COLO668 (cell line): Measurements from ENCODE around the gene CREBZF.
A peak's percentile ranks its signal among the peaks of the same experiment; 100 is the strongest.

Experiments used
- DNase-seq: peaks from one replicate; lab custom pipeline; 2025; ENCODE audit not compliant: unreplicated experiment; lab: John Stamatoyannopoulos, UW

CREBZF gene, protein sequence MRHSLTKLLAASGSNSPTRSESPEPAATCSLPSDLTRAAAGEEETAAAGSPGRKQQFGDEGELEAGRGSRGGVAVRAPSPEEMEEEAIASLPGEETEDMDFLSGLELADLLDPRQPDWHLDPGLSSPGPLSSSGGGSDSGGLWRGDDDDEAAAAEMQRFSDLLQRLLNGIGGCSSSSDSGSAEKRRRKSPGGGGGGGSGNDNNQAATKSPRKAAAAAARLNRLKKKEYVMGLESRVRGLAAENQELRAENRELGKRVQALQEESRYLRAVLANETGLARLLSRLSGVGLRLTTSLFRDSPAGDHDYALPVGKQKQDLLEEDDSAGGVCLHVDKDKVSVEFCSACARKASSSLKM

DNA sequence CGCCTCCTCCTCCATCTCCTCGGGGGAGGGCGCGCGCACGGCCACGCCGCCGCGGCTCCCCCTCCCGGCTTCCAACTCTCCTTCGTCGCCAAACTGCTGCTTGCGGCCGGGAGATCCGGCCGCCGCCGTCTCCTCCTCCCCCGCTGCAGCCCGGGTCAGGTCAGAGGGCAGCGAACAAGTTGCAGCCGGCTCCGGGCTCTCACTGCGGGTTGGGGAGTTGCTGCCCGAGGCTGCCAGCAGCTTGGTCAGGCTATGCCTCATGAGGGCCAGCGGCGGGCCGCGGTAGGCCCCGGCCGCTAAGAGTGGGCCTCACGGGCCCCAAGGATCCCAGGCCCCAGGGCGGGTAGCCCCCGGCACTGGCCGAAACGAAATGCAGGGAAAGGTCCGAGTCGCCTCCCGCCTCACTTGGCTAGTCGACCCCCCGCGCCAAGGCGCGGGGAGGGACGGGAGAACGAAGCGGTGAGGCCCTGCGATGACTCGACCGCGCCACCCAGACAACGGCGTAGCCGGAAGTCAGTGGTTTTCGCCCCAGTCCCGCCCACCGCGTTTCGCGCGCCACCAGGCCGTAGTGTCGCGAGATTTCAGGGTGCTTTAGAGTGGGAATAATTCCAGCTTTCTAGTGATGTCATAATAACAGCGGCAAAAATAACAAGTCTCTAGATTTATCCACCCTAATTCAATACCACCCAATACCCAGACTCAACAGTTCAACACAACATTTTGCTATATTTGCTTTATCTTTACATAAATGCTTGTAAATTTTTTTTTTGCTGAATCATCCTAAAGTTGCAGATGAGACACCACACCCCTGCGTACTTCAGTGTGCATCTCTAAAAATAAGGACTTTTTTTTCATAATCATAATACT is at the start of gene CREBZF:
CREBZF (minus strand) TSS at position 515 of the 867 bp plus-strand sequence; CDS start at position 261, 254 bp downstream.
- DNase-seq: peak; percentile 93

DNA sequence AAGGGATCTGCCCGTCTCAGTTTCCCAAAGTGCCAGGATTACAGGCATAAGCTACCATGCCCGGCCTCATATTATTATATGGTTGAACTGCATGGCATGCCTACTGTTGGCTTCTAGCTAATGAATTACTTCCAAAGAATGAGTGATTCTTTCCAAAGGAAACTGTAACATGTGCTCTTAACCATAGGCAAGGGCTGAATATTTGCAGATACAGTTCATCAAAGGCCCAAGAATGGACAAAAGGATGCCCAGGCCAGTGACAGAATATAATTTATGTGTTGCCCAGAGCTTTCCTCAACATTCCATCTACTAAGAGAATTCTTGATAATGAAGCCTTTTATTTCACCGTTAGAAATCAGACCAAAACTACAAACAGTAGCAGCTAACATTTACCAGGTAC is 48.0 kb upstream of the CREBZF start:
- DNase-seq: no peak

DNA sequence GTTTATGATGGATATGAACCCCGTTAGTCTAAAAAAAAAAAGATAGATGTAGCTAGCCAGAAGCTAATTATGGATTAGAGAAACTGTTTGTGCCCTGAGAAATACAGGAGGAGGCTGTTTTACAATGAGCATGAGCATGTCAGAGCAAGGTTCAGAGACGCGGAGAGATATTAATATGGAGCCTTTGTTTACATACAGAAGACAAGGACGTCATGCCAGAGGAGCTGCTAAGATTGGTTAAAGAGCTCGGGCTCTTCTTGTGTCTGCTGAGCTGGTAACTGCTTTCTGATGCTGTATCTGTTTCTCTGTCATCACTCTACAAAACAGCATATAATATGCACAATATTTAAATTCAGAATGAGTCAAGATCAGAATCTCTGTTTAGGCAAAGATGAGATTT is 46.0 kb upstream of the CREBZF start:
- no peak for DNase-seq

DNA sequence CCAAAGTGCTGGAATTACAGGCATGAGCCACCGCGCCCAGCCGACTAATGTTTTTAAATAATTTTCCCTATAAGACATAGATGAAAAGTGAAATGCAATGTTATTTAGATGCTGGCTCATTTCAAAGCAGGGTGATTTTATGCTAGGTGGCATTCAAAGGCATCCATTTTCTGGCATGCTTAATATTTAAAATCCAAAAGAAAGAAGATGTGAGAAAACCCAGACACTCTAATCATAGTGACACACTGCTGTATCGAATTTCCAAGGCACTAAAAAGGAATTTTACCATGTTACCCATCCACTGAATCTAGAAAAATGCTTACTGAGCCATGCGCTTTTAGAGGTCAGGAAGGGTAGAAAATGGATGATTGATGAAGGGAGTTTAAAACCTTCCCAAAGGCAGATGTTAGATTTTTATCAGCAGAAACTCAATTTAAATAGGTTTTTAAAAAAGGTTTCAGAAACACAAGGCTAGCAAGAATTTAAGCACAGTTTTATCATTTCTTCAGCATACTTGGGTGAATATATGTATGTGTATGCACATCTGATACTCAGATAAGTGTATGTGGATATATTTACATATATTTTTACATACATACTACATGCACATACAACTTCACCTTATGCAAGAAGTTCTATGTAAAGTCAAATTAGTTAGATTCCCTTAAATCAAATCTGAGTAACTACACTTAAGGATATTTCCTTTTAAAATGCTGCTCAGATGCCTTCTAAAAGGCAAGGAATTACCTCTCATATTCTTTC is 45.2 kb upstream of the CREBZF start:
- DNase-seq: no peak

DNA sequence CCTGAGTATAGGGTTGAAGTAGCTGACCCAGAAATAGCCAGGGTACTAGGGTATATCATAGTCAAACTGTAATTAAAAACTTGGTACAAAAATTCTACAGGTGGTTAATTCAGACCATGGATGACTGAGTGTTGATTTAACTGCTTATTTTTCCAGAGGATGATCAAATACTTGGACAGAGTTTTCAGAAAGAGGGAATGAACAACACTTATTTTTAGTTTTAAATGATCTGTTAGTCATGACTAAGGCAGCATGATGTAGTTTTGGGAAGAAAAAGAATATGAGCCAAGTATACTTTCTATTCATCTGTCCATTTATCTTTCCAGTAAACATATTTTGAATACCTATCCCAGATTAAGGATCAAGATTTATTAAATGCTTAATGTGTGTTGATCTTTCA is 40.9 kb upstream of the CREBZF start:
- DNase-seq: no peak

DNA sequence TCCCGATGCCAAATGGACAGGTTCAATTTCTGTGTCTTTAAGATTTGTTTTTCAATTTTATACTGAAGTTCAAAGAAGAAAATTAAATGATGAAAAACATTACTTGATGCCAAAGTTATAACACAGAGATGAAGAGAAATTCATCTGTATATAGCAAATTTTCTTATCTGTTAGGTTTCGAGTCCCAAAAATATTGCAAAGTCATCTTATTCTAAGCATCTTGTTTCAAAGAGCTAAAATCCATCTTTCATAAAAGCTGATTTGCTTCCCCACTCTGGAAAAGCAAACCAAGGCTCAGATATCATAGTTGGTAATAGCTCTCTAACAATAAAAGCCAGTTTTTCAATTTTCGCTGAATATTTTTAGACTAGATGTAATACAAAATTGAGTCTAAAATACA is 40.0 kb upstream of the CREBZF start:
- no peak for DNase-seq

DNA sequence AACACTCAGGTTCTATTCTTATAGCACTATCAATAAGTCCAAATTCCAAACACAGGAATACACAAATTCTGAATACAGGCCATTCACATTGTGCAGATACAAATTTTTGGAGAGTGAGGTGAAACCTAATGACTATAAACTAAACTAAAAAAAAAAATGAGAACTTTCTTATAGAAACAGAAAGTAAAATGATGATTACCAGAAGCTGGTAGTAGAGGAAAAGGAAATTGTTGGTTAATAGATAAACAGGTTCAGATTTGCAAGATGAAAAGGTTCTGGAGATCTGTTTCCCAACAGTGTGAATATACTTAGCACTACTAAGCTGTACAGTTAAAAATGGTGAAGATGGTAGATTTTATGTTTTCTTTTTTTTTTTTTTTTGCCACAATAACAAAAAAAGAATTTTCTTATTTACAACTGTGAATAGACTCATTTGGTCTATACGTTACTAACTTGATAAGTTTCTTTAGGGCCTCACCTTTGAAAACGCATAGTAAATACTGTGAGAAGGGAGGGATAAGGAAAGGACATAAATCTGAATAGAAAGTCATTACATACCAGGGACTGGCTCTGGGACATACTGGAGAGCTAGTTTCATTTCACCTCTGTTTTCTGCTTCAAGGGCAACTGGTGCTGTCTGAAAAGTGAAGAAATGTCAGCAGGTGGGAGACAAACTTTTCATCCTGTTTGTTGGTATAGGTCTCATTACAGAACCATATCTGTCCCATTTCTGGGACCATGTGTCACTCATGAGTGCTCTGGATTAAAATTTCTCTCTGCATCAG is 35.2 kb upstream of the CREBZF start:
- no peak for DNase-seq

DNA sequence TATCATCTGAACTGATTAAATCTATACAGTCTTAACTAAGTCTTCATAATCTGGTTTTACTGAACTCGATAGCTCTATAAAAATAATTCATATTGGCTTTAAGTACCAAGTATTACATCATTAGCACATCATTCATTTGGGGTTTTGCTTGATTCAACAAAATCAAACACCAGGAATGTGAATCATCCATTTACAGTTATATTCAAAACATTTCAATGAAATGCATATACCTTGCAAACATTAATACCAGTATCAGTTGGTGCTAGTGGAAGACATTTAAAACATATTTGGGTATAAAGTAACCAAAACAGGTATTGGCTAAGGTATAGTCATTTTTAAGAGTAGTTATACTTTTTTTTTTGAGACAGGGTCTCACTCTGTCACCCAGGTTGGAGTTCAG is 33.3 kb upstream of the CREBZF start:
- DNase-seq: no peak

DNA sequence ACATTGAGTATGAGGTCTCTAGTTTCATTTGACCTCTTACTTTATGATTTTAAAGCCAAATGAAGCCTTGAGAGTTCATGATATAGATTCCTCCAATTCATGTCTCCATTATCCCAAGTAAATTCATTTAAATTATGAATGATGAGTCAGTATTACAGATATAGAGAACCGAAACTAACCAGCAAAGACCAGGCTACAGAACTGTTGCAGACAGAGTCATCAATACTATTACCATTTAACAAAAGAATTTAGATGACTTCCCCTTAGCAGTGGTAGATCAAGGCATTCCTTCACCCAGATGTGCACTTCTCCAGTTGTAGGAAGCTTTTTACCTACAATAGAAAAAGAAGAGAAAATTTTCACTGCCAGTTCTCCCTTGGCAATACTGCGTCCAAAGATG is 32.8 kb upstream of the CREBZF start:
- DNase-seq: no peak

DNA sequence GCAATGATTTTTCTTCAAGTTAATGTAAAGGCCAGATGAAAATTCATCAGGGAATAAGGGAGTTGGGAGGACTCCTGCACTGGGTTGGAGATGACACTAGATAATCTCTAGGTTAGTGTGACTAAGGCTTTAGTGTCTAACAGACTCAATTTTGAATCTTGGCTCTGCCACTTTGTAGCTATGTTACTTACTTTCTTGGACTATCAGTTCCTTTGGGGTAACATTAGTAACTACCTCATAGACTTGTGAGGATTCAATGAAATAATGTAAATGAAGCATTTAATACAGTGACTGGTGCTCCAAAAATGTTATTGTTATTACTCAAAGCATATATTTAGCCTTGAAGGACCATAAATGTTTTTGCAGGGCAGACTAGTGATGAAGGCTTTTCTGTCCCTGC is 30.6 kb upstream of the CREBZF start:
- DNase-seq: no peak

DNA sequence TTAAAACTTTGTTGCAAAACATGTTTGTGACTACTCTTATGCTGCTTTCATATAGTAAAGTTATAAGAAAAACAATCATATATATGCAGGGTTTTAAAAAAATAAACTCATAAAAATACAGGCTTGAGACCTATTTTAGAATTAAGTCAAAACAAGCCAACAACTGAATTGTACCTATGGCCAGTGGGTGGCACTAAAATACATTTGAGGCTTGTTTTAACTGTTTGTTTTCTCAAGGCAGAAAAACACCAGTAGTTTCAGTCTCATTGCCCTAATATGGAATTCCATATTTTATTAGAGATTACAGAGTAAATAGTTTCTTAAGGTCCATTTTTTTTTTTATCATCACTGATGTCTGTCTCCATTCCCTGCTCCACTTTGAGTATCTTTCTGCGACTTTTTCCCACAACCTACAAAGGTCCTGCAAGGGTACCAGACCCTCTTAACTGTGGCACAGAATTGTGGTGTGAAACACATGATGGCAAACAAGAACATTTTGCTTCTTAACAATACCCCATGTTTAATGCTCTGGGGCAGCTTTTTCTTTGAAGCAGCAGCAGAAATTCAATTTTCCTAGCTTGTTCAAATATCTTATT is 29.6 kb upstream of the CREBZF start:
- DNase-seq: no peak

DNA sequence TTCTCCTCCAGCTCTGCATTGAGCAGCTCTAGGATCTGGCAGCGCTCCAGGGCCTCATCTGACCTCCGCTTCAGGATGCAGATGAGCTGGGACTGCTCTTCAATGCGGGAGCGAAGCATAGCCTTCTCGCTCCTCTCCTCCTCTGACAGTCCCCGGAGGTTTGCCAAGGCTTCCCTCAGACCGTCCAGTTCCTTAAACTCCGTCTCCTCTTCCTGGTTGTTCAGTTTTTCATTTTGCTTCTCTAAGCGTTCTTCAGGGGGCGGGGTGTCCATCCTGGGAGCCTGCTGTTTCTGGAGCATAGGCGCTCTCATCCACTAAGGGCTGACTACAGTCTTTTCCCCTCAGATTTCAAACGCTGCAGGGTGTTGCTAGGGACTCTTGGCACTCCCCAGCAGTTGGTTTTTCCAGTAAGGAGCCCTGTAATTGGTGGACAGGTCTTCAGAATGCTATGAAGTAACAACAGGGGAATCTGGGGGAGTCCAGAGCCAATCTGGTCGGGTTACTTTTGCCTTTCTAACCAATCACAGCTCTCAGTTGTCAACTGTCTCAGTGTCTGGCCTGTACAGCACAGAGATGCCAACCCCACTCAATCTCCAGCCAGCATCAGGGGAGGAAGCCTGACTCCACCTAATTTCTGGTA is 21.0 kb upstream of the CREBZF start, which contains the start of gene CCDC89:
CCDC89 (minus strand) TSS at position 376 of the 640 bp plus-strand sequence; CDS start at position 311, 65 bp downstream.
- DNase-seq: no peak

DNA sequence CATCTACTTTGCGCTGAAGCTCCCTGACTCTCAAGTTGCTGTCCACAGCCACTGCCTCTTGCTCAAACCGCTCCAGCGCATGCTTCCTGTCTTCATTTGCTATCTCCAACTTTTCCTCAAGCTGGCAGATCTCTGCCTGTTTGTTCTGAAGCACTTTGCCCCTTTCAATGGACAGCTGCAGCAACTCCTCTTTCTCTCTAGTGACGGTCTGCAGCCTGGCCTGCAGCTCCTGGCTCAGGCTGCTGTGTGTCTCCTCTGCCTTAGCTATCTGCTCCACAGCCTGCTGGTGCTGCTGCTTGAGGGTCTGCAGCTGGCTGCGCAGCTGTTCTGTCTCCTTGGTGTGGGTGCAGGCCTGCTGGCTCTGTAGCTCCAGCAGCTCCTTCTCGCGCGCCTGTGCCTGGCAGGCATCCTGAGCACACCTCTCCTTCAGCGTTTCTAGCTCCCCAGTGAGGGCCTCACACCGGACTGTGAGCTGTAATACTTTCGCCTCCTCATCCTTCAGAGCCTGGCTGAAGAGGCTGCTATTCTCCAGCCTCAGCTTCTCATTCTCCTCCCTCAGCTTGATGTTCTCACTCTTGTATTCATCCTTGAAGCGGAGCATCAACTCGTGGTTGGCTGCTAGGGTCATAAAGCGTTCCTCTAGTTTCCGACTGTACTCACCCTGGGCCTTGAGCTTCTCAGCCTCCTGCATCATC is 20.3 kb upstream of the CREBZF start:
- no peak for DNase-seq

DNA sequence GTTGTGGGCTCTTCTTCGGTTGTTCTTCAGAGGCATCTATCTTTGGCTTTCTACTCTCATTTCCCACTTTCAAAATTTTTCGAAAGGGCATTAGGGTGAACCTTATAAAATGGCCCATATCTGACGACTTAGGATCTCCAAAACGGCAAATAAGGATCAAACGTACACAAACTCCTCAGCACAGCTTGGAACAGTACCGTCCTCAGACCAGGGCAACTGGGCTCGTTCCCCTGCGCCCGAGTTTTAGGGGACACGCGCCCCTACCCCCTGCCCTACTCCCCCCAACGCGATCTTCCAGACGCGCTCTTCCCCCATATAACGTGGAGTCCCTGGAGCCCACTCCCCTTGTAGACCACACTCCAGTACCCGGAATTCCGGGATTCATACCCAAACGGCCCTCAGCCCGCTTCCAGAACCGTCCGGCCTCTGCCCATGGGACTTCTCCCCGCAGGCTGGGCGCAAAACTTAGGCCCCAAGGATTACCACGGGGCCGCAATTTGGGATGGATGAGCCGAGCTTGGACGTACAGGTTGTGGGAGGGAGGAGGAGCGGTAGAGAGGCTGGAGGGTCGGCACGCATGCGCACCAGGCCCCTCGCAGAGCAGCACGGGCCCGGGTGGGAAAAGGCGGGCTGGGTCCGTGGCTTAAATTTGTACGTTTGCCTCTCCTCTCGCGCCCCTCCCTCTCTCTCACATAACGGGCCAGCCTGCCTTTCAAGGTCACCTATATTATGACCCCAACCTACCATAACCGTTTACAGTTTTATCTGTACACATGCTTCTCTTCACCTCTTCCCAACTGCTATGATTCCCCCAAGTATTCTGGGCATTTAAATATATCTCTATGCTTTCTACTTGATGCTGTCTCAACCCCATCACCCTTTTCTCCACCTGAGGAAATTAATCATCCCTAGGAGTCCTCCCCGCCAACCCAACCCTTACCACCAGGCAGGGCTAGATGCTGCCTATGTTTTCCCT is 17.7 kb upstream of the CREBZF start:
- no peak for DNase-seq

DNA sequence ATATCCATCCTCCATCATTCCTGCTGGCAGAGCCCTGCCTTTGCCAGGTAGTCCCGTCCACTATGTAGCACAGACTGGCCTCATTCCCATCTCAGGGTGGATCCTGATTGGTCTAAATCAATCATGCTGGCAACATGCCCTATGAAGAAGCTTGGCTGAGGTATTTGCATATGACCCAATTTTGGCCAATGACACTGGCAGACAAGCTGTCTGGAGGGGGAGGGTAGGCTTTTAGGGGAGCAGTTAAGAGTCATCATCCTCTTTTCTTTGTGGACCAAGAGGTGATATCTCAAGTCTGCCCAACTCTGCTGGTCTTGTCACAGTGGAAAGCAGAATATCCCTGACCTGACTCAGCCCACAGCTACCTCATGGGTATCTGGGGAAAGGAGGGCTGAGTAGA is 16.0 kb upstream of the CREBZF start:
- DNase-seq: no peak

DNA sequence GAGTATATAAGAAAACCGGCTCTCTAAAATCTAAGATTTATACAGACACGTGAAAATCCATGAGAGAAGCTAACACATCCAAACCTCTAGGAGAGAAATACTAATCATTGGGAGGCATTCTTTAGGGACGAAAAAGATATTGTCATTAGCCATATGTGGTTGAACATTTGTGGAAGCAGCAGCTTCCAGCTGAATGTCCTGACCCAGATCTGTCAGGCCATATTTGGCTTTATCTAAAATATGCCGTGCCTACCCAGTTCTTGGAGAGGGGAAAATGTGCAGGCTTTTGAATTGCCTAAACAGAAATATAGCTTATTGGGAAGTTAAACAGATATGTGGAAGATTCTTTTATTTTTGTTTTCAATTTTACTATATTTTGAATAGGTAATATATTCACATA is 14.6 kb upstream of the CREBZF start:
- DNase-seq: no peak

DNA sequence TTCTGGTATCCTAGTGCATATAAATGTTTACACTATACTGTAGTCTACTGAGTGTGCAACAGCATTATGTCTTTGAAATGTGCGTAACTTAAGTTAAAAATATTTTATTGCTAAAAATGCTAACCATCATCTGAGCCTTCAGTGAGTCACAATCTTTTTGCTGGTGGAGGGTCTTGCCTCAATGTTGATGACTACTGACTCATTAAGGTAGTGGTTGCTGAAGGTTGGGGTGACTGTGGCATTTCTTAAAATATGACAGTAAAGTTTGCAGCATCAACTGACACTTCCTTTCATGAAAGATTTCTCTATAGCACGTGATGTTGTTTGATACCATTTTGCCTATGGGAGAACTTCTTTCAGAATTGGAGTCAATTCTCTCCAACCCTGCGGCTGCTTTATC is 8.5 kb upstream of the CREBZF start:
- DNase-seq: no peak
